ENCODE measurements around the gene RAI1. TPM values are rescaled to one million over a fixed set of nuclear protein-coding genes. Genes with fewer than 3 reads are reported as not detected.

Gene RAI1
- total RNA-seq, 1 experiment from 2014 or later, result 46.8 TPM

DNA sequence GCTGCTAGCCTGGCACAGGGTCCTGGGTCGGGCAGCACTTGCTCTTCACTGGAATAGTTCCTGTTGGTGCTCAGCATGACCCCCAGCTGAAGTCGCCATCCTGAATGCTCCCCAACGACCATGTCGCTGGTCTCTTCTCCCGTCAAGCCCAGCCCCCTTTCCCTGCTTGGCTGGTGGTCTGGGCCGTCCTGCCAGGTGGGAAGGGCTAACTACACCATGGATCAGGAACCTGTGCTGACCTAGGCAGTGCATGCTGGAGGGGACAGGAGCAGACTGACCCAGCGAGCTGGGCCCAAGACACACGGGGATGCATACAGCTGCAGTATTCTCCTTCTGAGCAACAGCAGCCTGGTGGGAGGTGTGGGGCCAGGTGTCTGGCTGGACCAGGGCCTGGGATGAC is 164.7 kb downstream of the RAI1 start:
- no peak for DNase-seq (ENCODE audit: low spot score)
- BruUV-seq (replicated peaks), result no TSS peak
- Histone ChIP-seq H3K27ac (ENCODE audit: low read depth, low read length, poor library complexity, severe bottlenecking) (no peak overlapping the region), H3K36me3 (ENCODE audit: insufficient read depth, low read length, poor library complexity, severe bottlenecking) (no peaks in the 10 kb centered on the region), H3K27me3 (replicated peaks; ENCODE audit: insufficient read depth, low read depth, low read length, poor library complexity) (no peaks in the 10 kb centered on the region), H3K9me3 (ENCODE audit: low read depth, low read length, poor library complexity, severe bottlenecking) (no peaks in the 10 kb centered on the region), H3K4me3 (ENCODE audit: low read depth, low read length, poor library complexity, severe bottlenecking) (no peak overlapping the region), H3K4me1 (ENCODE audit: insufficient read depth, low read length, poor library complexity, severe bottlenecking) (peaks cover 35% of the 10 kb centered on the region)
- TF ChIP-seq EZH2 (IDR thresholded peaks at IDR 0.05; ENCODE audit: borderline replicate concordance, low read depth, low read length, poor library complexity, severe bottlenecking), result no peak
- TF ChIP-seq, protein P1, sequence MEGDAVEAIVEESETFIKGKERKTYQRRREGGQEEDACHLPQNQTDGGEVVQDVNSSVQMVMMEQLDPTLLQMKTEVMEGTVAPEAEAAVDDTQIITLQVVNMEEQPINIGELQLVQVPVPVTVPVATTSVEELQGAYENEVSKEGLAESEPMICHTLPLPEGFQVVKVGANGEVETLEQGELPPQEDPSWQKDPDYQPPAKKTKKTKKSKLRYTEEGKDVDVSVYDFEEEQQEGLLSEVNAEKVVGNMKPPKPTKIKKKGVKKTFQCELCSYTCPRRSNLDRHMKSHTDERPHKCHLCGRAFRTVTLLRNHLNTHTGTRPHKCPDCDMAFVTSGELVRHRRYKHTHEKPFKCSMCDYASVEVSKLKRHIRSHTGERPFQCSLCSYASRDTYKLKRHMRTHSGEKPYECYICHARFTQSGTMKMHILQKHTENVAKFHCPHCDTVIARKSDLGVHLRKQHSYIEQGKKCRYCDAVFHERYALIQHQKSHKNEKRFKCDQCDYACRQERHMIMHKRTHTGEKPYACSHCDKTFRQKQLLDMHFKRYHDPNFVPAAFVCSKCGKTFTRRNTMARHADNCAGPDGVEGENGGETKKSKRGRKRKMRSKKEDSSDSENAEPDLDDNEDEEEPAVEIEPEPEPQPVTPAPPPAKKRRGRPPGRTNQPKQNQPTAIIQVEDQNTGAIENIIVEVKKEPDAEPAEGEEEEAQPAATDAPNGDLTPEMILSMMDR (conservative IDR thresholded peaks at IDR 0.05; ENCODE audit: low read depth, low read length), result no peak
- ChIA-PET CTCF (no interaction called here), POLR2A (ENCODE audit: low non-redundant PET) (no interaction called here)
- intact Hi-C loops (cut with micrococcal nuclease; ENCODE audit: unreplicated experiment), result no loop called here

DNA sequence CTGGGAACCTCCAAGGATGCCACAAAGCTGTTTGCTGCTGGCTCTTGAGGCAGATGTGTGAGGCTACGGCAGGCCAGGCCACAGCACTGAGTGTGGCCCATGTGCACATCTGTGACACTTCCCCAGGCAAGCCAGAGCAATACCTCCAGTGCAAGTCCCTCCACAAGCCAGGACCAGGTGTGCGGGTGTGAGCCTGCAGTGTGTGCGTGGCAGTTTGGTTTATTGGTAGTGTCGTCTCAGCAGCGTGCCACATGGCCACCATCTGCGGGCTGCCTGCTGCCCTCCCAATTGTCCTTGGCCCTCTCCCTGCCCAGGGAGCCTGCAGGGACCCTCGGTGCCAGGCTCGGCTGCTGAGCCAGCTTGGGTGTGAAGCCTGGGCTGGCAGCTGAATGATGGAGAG is 165.4 kb downstream of the RAI1 start:
- Histone ChIP-seq H3K27me3 (replicated peaks; ENCODE audit: insufficient read depth, low read depth, low read length, poor library complexity) (no peaks in the 10 kb centered on the region), H3K4me1 (ENCODE audit: insufficient read depth, low read length, poor library complexity, severe bottlenecking) (peaks cover 28% of the 10 kb centered on the region), H3K4me3 (ENCODE audit: low read depth, low read length, poor library complexity, severe bottlenecking) (no peak overlapping the region), H3K27ac (ENCODE audit: low read depth, low read length, poor library complexity, severe bottlenecking) (no peak overlapping the region), H3K36me3 (ENCODE audit: insufficient read depth, low read length, poor library complexity, severe bottlenecking) (no peaks in the 10 kb centered on the region), H3K9me3 (ENCODE audit: low read depth, low read length, poor library complexity, severe bottlenecking) (no peaks in the 10 kb centered on the region)
- no peak for TF ChIP-seq EZH2 (IDR thresholded peaks at IDR 0.05; ENCODE audit: borderline replicate concordance, low read depth, low read length, poor library complexity, severe bottlenecking)
- intact Hi-C loops (cut with micrococcal nuclease; ENCODE audit: unreplicated experiment), result no loop called here
- BruUV-seq (replicated peaks), result no TSS peak
- DNase-seq (ENCODE audit: low spot score), result no peak
- CTCF ChIA-PET, result no interaction called here
- POLR2A ChIA-PET (ENCODE audit: low non-redundant PET), result no interaction called here

DNA sequence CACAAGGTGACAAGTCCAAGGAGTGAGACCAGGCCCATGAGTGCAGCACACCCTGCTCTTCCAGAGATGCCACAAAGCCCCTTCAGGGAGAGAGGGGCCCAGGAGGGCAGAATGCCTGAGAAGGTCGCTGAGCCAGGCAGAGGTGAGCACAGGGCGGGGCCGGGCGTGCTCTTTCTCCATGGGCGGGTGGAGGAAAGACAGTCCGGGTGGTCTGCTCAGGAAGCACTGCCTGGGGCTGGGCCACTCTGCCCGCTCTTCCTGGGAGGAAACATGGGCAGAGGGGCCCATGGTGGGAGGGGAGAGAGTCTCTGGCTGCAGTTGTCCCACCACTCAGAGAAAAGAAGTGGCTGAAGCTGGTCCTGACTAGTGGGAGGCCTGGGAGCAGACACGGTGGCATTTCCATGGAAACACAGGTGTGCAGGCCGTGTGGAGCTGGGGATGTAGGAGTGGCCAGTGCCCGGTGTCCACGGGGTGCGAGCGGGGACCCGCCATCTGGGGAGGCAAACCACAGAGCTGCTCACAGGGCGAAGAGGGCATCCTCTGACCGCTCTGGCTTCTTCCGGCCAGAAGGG is 165.9 kb downstream of the RAI1 start:
- Histone ChIP-seq H3K4me1 (ENCODE audit: insufficient read depth, low read length, poor library complexity, severe bottlenecking) (peaks cover 26% of the 10 kb centered on the region), H3K27ac (ENCODE audit: low read depth, low read length, poor library complexity, severe bottlenecking) (no peak overlapping the region), H3K36me3 (ENCODE audit: insufficient read depth, low read length, poor library complexity, severe bottlenecking) (no peaks in the 10 kb centered on the region), H3K4me3 (ENCODE audit: low read depth, low read length, poor library complexity, severe bottlenecking) (no peak overlapping the region), H3K9me3 (ENCODE audit: low read depth, low read length, poor library complexity, severe bottlenecking) (no peaks in the 10 kb centered on the region), H3K27me3 (replicated peaks; ENCODE audit: insufficient read depth, low read depth, low read length, poor library complexity) (no peaks in the 10 kb centered on the region)
- ChIA-PET CTCF (no interaction called here), POLR2A (ENCODE audit: low non-redundant PET) (interaction anchor here (0.7 kb wide), 1 partner anchor 56 kb away, joined by 3 read pairs; no protein-coding TSS in a partner anchor)
- no TSS peak for BruUV-seq (replicated peaks)
- intact Hi-C loops (cut with micrococcal nuclease; ENCODE audit: unreplicated experiment), result no loop called here
- DNase-seq (ENCODE audit: low spot score), result no peak
- TF ChIP-seq EZH2 (IDR thresholded peaks at IDR 0.05; ENCODE audit: borderline replicate concordance, low read depth, low read length, poor library complexity, severe bottlenecking), result no peak

DNA sequence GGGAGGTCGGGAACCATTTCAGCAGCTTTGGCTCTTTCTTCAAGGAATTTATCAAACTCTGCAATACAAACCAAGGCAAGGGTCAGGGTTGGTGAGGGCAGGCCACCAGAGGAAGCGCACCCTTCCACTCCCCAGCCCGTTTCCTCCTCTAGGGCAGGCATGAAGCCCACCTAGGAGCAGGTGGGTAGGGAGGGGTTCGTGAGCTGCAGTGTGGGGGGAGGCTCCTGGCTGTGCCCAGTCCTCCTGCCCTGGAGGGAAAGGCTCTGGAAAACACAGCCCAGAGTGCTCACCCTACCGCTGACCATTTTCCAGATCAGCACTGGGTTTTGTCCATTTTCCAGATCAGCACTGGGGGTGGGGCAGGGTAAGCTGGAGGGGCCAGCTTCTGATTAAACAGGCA is 166.5 kb downstream of the RAI1 start:
- H3K27ac ChIP-seq (ENCODE audit: low read depth, low read length, poor library complexity, severe bottlenecking), result no peak overlapping the region
- no peak for DNase-seq (ENCODE audit: low spot score)
- TF ChIP-seq, protein P1 (conservative IDR thresholded peaks at IDR 0.05; ENCODE audit: low read depth, low read length), result no peak
- TF ChIP-seq EZH2 (IDR thresholded peaks at IDR 0.05; ENCODE audit: borderline replicate concordance, low read depth, low read length, poor library complexity, severe bottlenecking), result no peak
- H3K36me3 ChIP-seq (ENCODE audit: insufficient read depth, low read length, poor library complexity, severe bottlenecking), result no peaks in the 10 kb centered on the region
- H3K4me1 ChIP-seq (ENCODE audit: insufficient read depth, low read length, poor library complexity, severe bottlenecking), result peaks cover 26% of the 10 kb centered on the region
- ChIA-PET POLR2A (ENCODE audit: low non-redundant PET) (interaction anchor here (0.7 kb wide), 1 partner anchor 57 kb away, joined by 3 read pairs; no protein-coding TSS in a partner anchor), CTCF (no interaction called here)
- intact Hi-C loops (cut with micrococcal nuclease; ENCODE audit: unreplicated experiment), result no loop called here
- no TSS peak for BruUV-seq (replicated peaks)
- H3K9me3 ChIP-seq (ENCODE audit: low read depth, low read length, poor library complexity, severe bottlenecking), result no peaks in the 10 kb centered on the region
- H3K4me3 ChIP-seq (ENCODE audit: low read depth, low read length, poor library complexity, severe bottlenecking), result no peak overlapping the region
- H3K27me3 ChIP-seq (replicated peaks; ENCODE audit: insufficient read depth, low read depth, low read length, poor library complexity), result no peaks in the 10 kb centered on the region
